A549 (cell line): ENCODE results near the gene NMB.

Experiments used
- CTCF ChIP-seq: fragments of >200 bp; sonication (Bioruptor Twin); formaldehyde crosslinking; IDR thresholded peaks from 3 replicates; pipeline ENCODE4 v1.5.1; 2016
- E2F6 ChIP-seq: IDR thresholded peaks from 2 replicates; pipeline ENCODE4 v1.6.1; 2012; ENCODE audit warnings: low read depth, borderline replicate concordance
- GATA3 ChIP-seq: IDR thresholded peaks from 2 replicates; pipeline ENCODE4 v1.6.1; 2012; ENCODE audit warnings: borderline replicate concordance
- POLR2A ChIP-seq: IDR thresholded peaks from 2 replicates; pipeline ENCODE4 v1.6.1; 2012; ENCODE audit warnings: mild to moderate bottlenecking, low read length
- POLR2AphosphoS2 ChIP-seq: conservative IDR thresholded peaks from 2 replicates; pipeline ENCODE4 v1.6.1; 2012; ENCODE audit warnings: low read length, improper control_type of control experiment, inconsistent platforms
- RNF2 ChIP-seq: fragments of 200-600 bp; sonication (generic); IDR thresholded peaks from 2 replicates; pipeline ENCODE4 v1.6.1; 2016; ENCODE audit warnings: low read depth, mild to moderate bottlenecking, antibody characterized with exemption, moderate library complexity, borderline replicate concordance
- USF2 ChIP-seq: fragments of 450-650 bp; IDR thresholded peaks from 2 replicates; pipeline ENCODE4 v1.6.1; 2014; ENCODE audit warnings: antibody characterized with exemption

- TF ChIP-seq CTCF, result no peak
- no peak for TF ChIP-seq USF2
- TF ChIP-seq GATA3, result no peak
- no peak for TF ChIP-seq POLR2A
- no peak for TF ChIP-seq POLR2AphosphoS2
- no peak for TF ChIP-seq E2F6
- no peak for TF ChIP-seq RNF2
Observed at GRCh38 chr15:84690342-84690741, 32.3 kb upstream of the NMB start.
